HepG2 (cell line): ENCODE measurements around the gene ZNF628. TPM values are rescaled to one million over a fixed set of nuclear protein-coding genes. Genes with fewer than 3 reads are reported as not detected.
A peak's percentile ranks its signal among the peaks of the same experiment; 100 is the strongest.

Source experiments
- ADNP ChIP-seq: sonication (generic); formaldehyde crosslinking; IDR thresholded peaks from 2 replicates; pipeline ENCODE4 v1.4.0; 2020; ENCODE audit warnings: missing genetic modification reagents
- SKI ChIP-seq: fragments of 450-650 bp; IDR thresholded peaks from one replicate; pipeline ENCODE4 v1.6.1; 2018; ENCODE audit warnings: mild to moderate bottlenecking; ENCODE audit not compliant: partially characterized antibody
- SMAD1 ChIP-seq: sonication (generic); formaldehyde crosslinking; IDR thresholded peaks from 2 replicates; pipeline ENCODE4 v1.4.0; 2020; ENCODE audit warnings: missing genetic modification reagents, low read depth, mild to moderate bottlenecking, borderline replicate concordance
- SP2 ChIP-seq: sonication (generic); formaldehyde crosslinking; IDR thresholded peaks from 2 replicates; pipeline ENCODE4 v1.5.1; 2020; ENCODE audit warnings: mild to moderate bottlenecking, missing genetic modification reagents
- THYN1 ChIP-seq: sonication (generic); formaldehyde crosslinking; IDR thresholded peaks from 2 replicates; pipeline ENCODE4 v1.8.1; 2023; ENCODE audit warnings: low read depth, mild to moderate bottlenecking, moderate library complexity, missing genetic modification reagents, borderline replicate concordance
- TOE1 ChIP-seq: sonication (generic); formaldehyde crosslinking; IDR thresholded peaks from 2 replicates; pipeline ENCODE4 v1.4.0; 2020; ENCODE audit warnings: mild to moderate bottlenecking, missing genetic modification reagents
- ZFP1 ChIP-seq: IDR thresholded peaks from 2 replicates; pipeline ENCODE4 v1.6.1; 2016
- ZFP37 ChIP-seq: sonication (generic); formaldehyde crosslinking; IDR thresholded peaks from 2 replicates; pipeline ENCODE4 v1.4.0; 2020; ENCODE audit warnings: missing genetic modification reagents, borderline replicate concordance
- ZGPAT ChIP-seq: IDR thresholded peaks from 2 replicates; pipeline ENCODE4 v1.6.1; 2016; ENCODE audit warnings: mild to moderate bottlenecking
- ZNF253 ChIP-seq: sonication (generic); formaldehyde crosslinking; IDR thresholded peaks from 2 replicates; pipeline ENCODE4 v1.8.0; 2022; ENCODE audit warnings: mild to moderate bottlenecking, missing genetic modification reagents, borderline replicate concordance
- ZNF275 ChIP-seq: sonication (generic); formaldehyde crosslinking; IDR thresholded peaks from 2 replicates; pipeline ENCODE4 v1.8.0; 2022; ENCODE audit warnings: missing genetic modification reagents, mild to moderate bottlenecking, inconsistent platforms, borderline replicate concordance
- ZNF329 ChIP-seq: sonication (generic); formaldehyde crosslinking; IDR thresholded peaks from 2 replicates; pipeline ENCODE4 v1.9.0; 2021; ENCODE audit warnings: low read depth, mild to moderate bottlenecking, missing genetic modification reagents
- ZNF33A ChIP-seq: sonication (generic); formaldehyde crosslinking; IDR thresholded peaks from 2 replicates; pipeline ENCODE4 v1.5.1; 2020; ENCODE audit warnings: missing genetic modification reagents, mild to moderate bottlenecking, moderate library complexity, borderline replicate concordance
- ZNF343 ChIP-seq: sonication (generic); formaldehyde crosslinking; IDR thresholded peaks from 2 replicates; pipeline ENCODE4 v1.4.0; 2020; ENCODE audit warnings: mild to moderate bottlenecking, missing genetic modification reagents
- ZNF552 ChIP-seq: sonication (generic); formaldehyde crosslinking; IDR thresholded peaks from 2 replicates; pipeline ENCODE4 v1.9.0; 2022; ENCODE audit warnings: missing genetic modification reagents, mild to moderate bottlenecking, borderline replicate concordance
- ZSCAN31 ChIP-seq: sonication (generic); formaldehyde crosslinking; IDR thresholded peaks from 2 replicates; pipeline ENCODE4 v1.5.0; 2020; ENCODE audit warnings: low read depth, mild to moderate bottlenecking, missing genetic modification reagents
- ZSCAN5A ChIP-seq: sonication (generic); formaldehyde crosslinking; IDR thresholded peaks from 2 replicates; pipeline ENCODE4 v1.8.0; 2022; ENCODE audit warnings: mild to moderate bottlenecking, missing genetic modification reagents, borderline replicate concordance
- polyA plus RNA-seq, 8 experiments: library from polyadenylated mRNA; depleted of rRNA in 3 of 8; stranded (reverse) in 7 of 8; unstranded in 1 of 8; fragments of >200 nt; fragmentation: Illumina TruSeq in 4 of 8; extraction: Trizol in 4 of 8; gene quantifications; 2 replicates each; pipeline versions ENCODE4 v1.2.1 to v1.2.3, GENCODE V29; 2011 to 2016; ENCODE audit warnings: low read depth in 4 of 8, missing spikeins in 1 of 8, mixed read lengths in 1 of 8; ENCODE audit not compliant: insufficient read depth in 1 of 8
- total RNA-seq, 5 experiments: library from RNA; depleted of rRNA; stranded (reverse); fragments of >200 nt; fragmentation: Illumina TruSeq; extraction: Trizol; gene quantifications; 2 replicates each; pipeline ENCODE4 v1.2.3, GENCODE V29; 2016; ENCODE audit warnings: low read depth in 1 of 5
- TF ChIP-seq, protein P1 (sequence below): sonication (generic); formaldehyde crosslinking; IDR thresholded peaks from 2 replicates; pipeline ENCODE4 v1.4.0; 2020; ENCODE audit warnings: missing genetic modification reagents, borderline replicate concordance
- TF ChIP-seq, protein P2 (sequence below): sonication (generic); formaldehyde crosslinking; IDR thresholded peaks from 2 replicates; pipeline ENCODE4 v1.5.0; 2020; ENCODE audit warnings: missing genetic modification reagents

ZNF628 gene
- total and polyA plus RNA-seq, 2 of the 13 experiments (the other 11 are each of a cell fraction or from before 2014, with no cell fraction given) = 0.54 to 1.2 TPM

GRCh38 chr19:55461259-55461973 lies 15.0 kb upstream of the ZNF628 start, which contains the start of gene ISOC2 (continued):
- TF ChIP-seq THYN1 (CRISPR knock-in tag) (no peak), ZNF343 (CRISPR knock-in tag) (no peak), SMAD1 (0 out of 2 replicates have a peak, but pooled peaks have one; percentile 27), ZSCAN31 (CRISPR knock-in tag) (no peak; the same call in 1 of the 2 replicates), ZNF329 (CRISPR knock-in tag) (no peak), ZFP37 (CRISPR knock-in tag) (0 out of 2 replicates have a peak, but pooled peaks have one; percentile 22), ADNP (peak; percentile 99), TOE1 (CRISPR knock-in tag) (no peak), SP2 (peak; percentile 98), ZNF552 (no peak), ZFP1 (0 out of 2 replicates have a peak, but pooled peaks have one; percentile 41), ZGPAT (CRISPR knock-in tag) (peak; percentile 92), SKI (peak; percentile 7), ZSCAN5A (CRISPR knock-in tag) (no peak), ZNF253 (CRISPR knock-in tag) (no peak), ZNF33A (peak; percentile 75; the same call in 1 of the 2 replicates), ZNF275 (CRISPR knock-in tag) (no peak; the same call in 1 of the 2 replicates)
- TF ChIP-seq, protein P1, sequence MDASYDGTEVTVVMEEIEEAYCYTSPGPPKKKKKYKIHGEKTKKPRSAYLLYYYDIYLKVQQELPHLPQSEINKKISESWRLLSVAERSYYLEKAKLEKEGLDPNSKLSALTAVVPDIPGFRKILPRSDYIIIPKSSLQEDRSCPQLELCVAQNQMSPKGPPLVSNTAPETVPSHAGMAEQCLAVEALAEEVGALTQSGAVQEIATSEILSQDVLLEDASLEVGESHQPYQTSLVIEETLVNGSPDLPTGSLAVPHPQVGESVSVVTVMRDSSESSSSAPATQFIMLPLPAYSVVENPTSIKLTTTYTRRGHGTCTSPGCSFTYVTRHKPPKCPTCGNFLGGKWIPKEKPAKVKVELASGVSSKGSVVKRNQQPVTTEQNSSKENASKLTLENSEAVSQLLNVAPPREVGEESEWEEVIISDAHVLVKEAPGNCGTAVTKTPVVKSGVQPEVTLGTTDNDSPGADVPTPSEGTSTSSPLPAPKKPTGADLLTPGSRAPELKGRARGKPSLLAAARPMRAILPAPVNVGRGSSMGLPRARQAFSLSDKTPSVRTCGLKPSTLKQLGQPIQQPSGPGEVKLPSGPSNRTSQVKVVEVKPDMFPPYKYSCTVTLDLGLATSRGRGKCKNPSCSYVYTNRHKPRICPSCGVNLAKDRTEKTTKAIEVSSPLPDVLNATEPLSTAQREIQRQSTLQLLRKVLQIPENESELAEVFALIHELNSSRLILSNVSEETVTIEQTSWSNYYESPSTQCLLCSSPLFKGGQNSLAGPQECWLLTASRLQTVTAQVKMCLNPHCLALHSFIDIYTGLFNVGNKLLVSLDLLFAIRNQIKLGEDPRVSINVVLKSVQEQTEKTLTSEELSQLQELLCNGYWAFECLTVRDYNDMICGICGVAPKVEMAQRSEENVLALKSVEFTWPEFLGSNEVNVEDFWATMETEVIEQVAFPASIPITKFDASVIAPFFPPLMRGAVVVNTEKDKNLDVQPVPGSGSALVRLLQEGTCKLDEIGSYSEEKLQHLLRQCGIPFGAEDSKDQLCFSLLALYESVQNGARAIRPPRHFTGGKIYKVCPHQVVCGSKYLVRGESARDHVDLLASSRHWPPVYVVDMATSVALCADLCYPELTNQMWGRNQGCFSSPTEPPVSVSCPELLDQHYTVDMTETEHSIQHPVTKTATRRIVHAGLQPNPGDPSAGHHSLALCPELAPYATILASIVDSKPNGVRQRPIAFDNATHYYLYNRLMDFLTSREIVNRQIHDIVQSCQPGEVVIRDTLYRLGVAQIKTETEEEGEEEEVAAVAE (CRISPR knock-in tag) = peak; percentile 79; the same call in 1 of the 2 replicates
- TF ChIP-seq, protein P2, sequence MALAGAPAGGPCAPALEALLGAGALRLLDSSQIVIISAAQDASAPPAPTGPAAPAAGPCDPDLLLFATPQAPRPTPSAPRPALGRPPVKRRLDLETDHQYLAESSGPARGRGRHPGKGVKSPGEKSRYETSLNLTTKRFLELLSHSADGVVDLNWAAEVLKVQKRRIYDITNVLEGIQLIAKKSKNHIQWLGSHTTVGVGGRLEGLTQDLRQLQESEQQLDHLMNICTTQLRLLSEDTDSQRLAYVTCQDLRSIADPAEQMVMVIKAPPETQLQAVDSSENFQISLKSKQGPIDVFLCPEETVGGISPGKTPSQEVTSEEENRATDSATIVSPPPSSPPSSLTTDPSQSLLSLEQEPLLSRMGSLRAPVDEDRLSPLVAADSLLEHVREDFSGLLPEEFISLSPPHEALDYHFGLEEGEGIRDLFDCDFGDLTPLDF (CRISPR knock-in tag) = no peak
